ENCODE data around the gene KYAT1.

KYAT1 gene

DNA sequence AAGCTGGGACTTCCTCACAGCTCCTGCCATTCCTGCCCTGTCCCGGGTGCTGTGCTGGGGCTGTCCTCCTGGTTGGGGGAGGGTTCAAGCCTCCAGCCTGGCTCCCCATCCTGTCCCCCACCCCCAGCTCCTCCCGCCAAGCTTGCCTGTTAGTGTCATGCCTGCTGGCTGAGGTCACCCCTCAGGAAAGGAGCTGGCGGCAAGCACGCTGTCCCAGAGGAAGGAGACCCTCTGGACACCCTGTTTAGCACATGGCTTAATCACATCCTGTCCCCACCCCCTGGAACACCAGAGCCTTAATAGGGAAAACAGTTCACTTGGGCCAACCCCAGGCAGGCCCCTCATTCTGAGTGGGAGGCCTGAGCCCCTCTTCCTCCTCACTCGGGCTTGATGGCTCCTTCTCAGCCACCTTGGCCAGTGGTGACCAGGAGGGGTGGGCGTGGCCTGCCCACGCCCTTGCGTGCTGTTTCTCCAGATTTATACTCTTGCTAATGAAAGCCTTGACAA is 29.8 kb upstream of the KYAT1 start:
- DNase-seq = no peak
- peaks cover 89% of the 10 kb centered on the region for H3K36me3 ChIP-seq
- no peak overlapping the region for H3K27ac ChIP-seq

DNA sequence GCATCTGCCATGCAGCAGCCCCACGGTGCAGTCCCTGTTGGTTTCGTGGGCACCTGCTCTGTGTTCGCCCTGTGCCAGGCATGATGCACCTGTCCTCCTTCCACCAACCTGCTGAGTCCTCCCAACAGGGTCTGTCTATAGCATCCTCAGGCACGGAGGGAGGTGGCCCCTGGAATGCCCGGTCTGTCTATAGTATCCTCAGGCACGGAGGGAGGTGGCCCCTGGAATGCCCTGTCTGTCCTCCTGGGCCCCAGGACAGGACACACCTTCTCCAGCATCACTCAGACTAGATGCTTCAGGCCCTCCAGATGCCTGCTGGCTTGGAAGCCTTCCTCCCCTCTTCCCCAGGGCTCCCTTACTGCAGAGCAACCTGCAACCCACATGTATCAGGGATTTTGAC is 29.2 kb upstream of the KYAT1 start:
- Histone ChIP-seq H3K4me3 (ENCODE audit: low read depth, low read length) (no peak overlapping the region), H3K27ac (no peak overlapping the region), H3K9me3 (ENCODE audit: severe bottlenecking) (no peaks in the 10 kb centered on the region), H3K36me3 (peaks cover 84% of the 10 kb centered on the region), H3K27me3 (ENCODE audit: insufficient read depth, low read depth, severe bottlenecking) (no peaks in the 10 kb centered on the region)
- TF ChIP-seq, protein P1, sequence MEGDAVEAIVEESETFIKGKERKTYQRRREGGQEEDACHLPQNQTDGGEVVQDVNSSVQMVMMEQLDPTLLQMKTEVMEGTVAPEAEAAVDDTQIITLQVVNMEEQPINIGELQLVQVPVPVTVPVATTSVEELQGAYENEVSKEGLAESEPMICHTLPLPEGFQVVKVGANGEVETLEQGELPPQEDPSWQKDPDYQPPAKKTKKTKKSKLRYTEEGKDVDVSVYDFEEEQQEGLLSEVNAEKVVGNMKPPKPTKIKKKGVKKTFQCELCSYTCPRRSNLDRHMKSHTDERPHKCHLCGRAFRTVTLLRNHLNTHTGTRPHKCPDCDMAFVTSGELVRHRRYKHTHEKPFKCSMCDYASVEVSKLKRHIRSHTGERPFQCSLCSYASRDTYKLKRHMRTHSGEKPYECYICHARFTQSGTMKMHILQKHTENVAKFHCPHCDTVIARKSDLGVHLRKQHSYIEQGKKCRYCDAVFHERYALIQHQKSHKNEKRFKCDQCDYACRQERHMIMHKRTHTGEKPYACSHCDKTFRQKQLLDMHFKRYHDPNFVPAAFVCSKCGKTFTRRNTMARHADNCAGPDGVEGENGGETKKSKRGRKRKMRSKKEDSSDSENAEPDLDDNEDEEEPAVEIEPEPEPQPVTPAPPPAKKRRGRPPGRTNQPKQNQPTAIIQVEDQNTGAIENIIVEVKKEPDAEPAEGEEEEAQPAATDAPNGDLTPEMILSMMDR (IDR thresholded peaks at IDR 0.05; ENCODE audit: low read depth, low read length) = no peak
- DNase-seq = no peak

More for the DNA sequence above, 29.8 kb upstream of the KYAT1 start:
- Histone ChIP-seq H3K4me3 (ENCODE audit: low read depth, low read length) (no peak overlapping the region), H3K9me3 (ENCODE audit: severe bottlenecking) (no peaks in the 10 kb centered on the region), H3K27me3 (ENCODE audit: insufficient read depth, low read depth, severe bottlenecking) (no peaks in the 10 kb centered on the region)
- TF ChIP-seq, protein P1 (IDR thresholded peaks at IDR 0.05; ENCODE audit: low read depth, low read length) = no peak

DNA sequence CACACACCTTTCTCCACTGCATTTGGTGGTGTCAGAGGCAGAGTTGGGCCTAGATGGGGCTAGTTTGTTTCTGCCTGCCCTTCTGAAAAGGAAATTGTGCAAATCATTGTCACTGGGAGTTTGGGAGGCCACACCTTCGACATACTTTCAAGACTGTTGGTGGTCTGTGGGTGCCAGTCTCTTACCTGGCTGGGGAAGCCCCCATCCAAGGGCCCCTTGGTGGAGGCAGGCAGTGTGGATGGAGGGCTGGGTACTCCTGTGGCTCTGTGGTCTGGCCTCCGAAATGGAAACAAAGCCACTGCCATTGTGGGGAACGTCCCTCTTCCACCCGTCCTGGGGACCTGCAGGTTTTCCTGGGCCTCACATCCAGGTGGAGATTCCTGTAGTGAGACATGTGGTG is 28.1 kb upstream of the KYAT1 start:
- no peak for DNase-seq
- H3K9me3 ChIP-seq (ENCODE audit: severe bottlenecking) = no peaks in the 10 kb centered on the region
- TF ChIP-seq, protein P1 (IDR thresholded peaks at IDR 0.05; ENCODE audit: low read depth, low read length) = no peak
- H3K27ac ChIP-seq = no peak overlapping the region
- no peak overlapping the region for H3K4me3 ChIP-seq (ENCODE audit: low read depth, low read length)
- H3K27me3 ChIP-seq (ENCODE audit: insufficient read depth, low read depth, severe bottlenecking) = no peaks in the 10 kb centered on the region
- peaks cover 79% of the 10 kb centered on the region for H3K36me3 ChIP-seq

DNA sequence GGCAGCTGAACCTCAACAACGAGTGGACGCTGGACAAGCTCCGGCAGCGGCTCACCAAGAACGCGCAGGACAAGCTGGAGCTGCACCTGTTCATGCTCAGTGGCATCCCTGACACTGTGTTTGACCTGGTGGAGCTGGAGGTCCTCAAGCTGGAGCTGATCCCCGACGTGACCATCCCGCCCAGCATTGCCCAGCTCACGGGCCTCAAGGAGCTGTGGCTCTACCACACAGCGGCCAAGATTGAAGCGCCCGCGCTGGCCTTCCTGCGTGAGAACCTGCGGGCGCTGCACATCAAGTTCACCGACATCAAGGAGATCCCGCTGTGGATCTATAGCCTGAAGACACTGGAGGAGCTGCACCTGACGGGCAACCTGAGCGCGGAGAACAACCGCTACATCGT is 26.6 kb upstream of the KYAT1 start:
- Histone ChIP-seq H3K9me3 (ENCODE audit: severe bottlenecking) (no peaks in the 10 kb centered on the region), H3K36me3 (peaks cover 67% of the 10 kb centered on the region), H3K4me3 (ENCODE audit: low read depth, low read length) (no peak overlapping the region), H3K27ac (no peak overlapping the region), H3K27me3 (ENCODE audit: insufficient read depth, low read depth, severe bottlenecking) (no peaks in the 10 kb centered on the region)
- no peak for DNase-seq
- TF ChIP-seq, protein P1 (IDR thresholded peaks at IDR 0.05; ENCODE audit: low read depth, low read length) = no peak

DNA sequence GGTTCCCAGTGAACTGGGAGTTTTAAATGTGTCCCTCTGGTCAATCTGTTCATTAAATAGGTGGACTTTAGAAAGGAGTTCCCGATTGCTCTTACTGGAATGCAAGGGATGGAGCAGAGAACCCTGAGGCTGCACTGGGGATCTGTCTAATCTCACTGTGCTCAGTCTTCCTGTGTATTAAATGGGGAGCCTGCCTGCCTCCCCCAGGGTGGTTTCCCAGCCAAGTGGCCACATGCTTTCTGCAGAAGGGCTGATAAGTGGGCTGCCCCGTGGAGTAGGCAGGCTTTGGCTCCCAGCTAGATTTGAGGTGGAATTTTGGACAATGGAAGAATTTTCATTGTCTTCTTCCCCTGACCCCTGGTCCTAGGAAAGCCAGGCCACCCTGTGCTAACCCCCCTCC is 25.0 kb upstream of the KYAT1 start:
- TF ChIP-seq, protein P1 (IDR thresholded peaks at IDR 0.05; ENCODE audit: low read depth, low read length) = no peak
- no peak overlapping the region for H3K4me3 ChIP-seq (ENCODE audit: low read depth, low read length)
- H3K9me3 ChIP-seq (ENCODE audit: severe bottlenecking) = no peaks in the 10 kb centered on the region
- peaks cover 53% of the 10 kb centered on the region for H3K36me3 ChIP-seq
- H3K27ac ChIP-seq = no peak overlapping the region
- no peak for DNase-seq
- no peaks in the 10 kb centered on the region for H3K27me3 ChIP-seq (ENCODE audit: insufficient read depth, low read depth, severe bottlenecking)

DNA sequence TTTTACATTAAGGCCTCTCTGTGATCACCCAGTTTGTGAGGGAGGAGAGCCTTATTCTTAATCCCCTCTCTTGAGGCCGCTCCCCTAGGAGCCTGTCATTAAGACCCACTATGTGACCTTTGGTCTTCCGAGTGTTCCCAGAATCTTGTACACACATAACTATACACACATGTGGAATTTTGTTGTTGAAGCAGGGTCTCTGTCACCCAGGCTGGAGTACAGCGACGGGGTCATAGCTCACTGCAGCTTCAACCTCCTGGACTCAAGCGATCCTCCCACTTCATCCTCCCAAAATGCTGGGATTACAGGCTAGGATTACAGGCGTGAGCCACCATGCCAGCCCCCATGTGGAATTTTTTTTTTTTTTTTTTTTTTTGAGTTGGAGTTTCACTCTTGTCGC is 24.2 kb upstream of the KYAT1 start:
- peaks cover 46% of the 10 kb centered on the region for H3K36me3 ChIP-seq
- no peaks in the 10 kb centered on the region for H3K27me3 ChIP-seq (ENCODE audit: insufficient read depth, low read depth, severe bottlenecking)
- no peaks in the 10 kb centered on the region for H3K9me3 ChIP-seq (ENCODE audit: severe bottlenecking)
- no peak for DNase-seq
- TF ChIP-seq, protein P1 (IDR thresholded peaks at IDR 0.05; ENCODE audit: low read depth, low read length) = no peak
- H3K4me3 ChIP-seq (ENCODE audit: low read depth, low read length) = no peak overlapping the region
- H3K27ac ChIP-seq = no peak overlapping the region

Data from WERI-Rb-1 (cell line).